Fibroblast of lung (primary cell): ENCODE data around the gene S1PR1. TPM values are rescaled to one million over a fixed set of nuclear protein-coding genes. Genes with fewer than 3 reads are reported as not detected.

ENCODE experiments used
- DNase-seq, 2 donors: peaks; one replicate each; pipeline versions ENCODE4 v3.0.0 to v3.0.0-alpha.2; 2010; ENCODE audit warnings: low read depth in 2 of 2
- H2AFZ ChIP-seq: 2 replicates; pipeline ENCODE4 v1.5.1; 2012; ENCODE audit warnings: low read length, control low read depth, inconsistent platforms
- H3K27ac ChIP-seq: 2 replicates; pipeline ENCODE4 v1.5.1; 2011; ENCODE audit warnings: low read length, control low read depth; ENCODE audit not compliant: insufficient read depth
- H3K27me3 ChIP-seq: 2 replicates; pipeline ENCODE4 v1.5.1; 2011; ENCODE audit warnings: mild to moderate bottlenecking, low read length; ENCODE audit not compliant: control insufficient read depth, insufficient read depth
- H3K36me3 ChIP-seq: 2 replicates; pipeline ENCODE4 v1.5.1; 2011; ENCODE audit warnings: low read length; ENCODE audit not compliant: control insufficient read depth, insufficient read depth
- H3K4me1 ChIP-seq: 2 replicates; pipeline ENCODE4 v1.5.1; 2011; ENCODE audit warnings: low read length; ENCODE audit not compliant: control insufficient read depth, insufficient read depth; ENCODE audit errors: extremely low read depth
- H3K4me2 ChIP-seq: 2 replicates; pipeline ENCODE4 v1.5.1; 2011; ENCODE audit warnings: low read length, control low read depth; ENCODE audit not compliant: insufficient read depth; ENCODE audit errors: extremely low read depth
- H3K4me3 ChIP-seq, 4 experiments: fragments of 200-600 bp in 1 of 4; sonication (generic) in 1 of 4; replicated peaks in 1 of 4; 2 replicates each; pipeline ENCODE4 v1.5.1; 2011 to 2016; ENCODE audit warnings: low read length in 4 of 4, low read depth in 3 of 4, mild to moderate bottlenecking in 3 of 4, control low read depth in 2 of 4, inconsistent platforms in 1 of 4, mixed read lengths in 1 of 4; ENCODE audit not compliant: insufficient read depth in 1 of 4; ENCODE audit errors: control extremely low read depth in 1 of 4
- H3K79me2 ChIP-seq: 2 replicates; pipeline ENCODE4 v1.5.1; 2012; ENCODE audit warnings: mild to moderate bottlenecking, low read length, inconsistent platforms; ENCODE audit not compliant: control insufficient read depth, insufficient read depth
- H3K9ac ChIP-seq: 2 replicates; pipeline ENCODE4 v1.5.1; 2011; ENCODE audit warnings: mild to moderate bottlenecking, low read length, control low read depth; ENCODE audit not compliant: insufficient read depth
- H3K9me3 ChIP-seq: 2 replicates; pipeline ENCODE4 v1.5.1; 2012; ENCODE audit warnings: low read depth, low read length; ENCODE audit not compliant: control insufficient read depth, insufficient read depth
- H4K20me1 ChIP-seq: 2 replicates; pipeline ENCODE4 v1.5.1; 2011; ENCODE audit warnings: low read length; ENCODE audit not compliant: control insufficient read depth, insufficient read depth; ENCODE audit errors: extremely low read depth
- CTCF ChIP-seq, 2 donors: IDR thresholded peaks in 1 of 2; conservative IDR thresholded peaks in 1 of 2; 1 replicate in 1 of 2; 2 replicates in 1 of 2; pipeline ENCODE4 v1.5.1; 2011 to 2012; ENCODE audit warnings: low read length in 2 of 2, control low read depth in 1 of 2, inconsistent platforms in 1 of 2, low read depth in 1 of 2, mild to moderate bottlenecking in 1 of 2
- EZH2 ChIP-seq: IDR thresholded peaks from 2 replicates; pipeline ENCODE4 v1.5.1; 2012; ENCODE audit warnings: low read length, control low read depth, mild to moderate bottlenecking; ENCODE audit errors: missing control alignments
- polyA plus RNA-seq, 2 donors: library from polyadenylated mRNA; depleted of rRNA in 1 of 2; stranded (reverse) in 1 of 2; unstranded in 1 of 2; fragments of >200 nt; gene quantifications; 2 replicates each; pipeline ENCODE4 v1.2.1, GENCODE V29; 2011 to 2012; ENCODE audit warnings: missing spikeins in 1 of 2
- total RNA-seq: library from RNA; depleted of rRNA; stranded (reverse); fragments of >200 nt; gene quantifications from 2 replicates; pipeline ENCODE4 v1.2.1, GENCODE V29; 2014

Gene S1PR1
- total and polyA plus RNA-seq, 2 donors (not counting 1 experiment from before 2014, with no cell fraction given) = 6.2 to 10.4 TPM

- no peak for DNase-seq
- no peaks in the 10 kb centered on the region for H3K9me3 ChIP-seq
- H3K27me3 ChIP-seq = no peaks in the 10 kb centered on the region
- H3K4me3 ChIP-seq = no peak overlapping the region
- no peak for TF ChIP-seq CTCF (conservative IDR thresholded peaks at IDR 0.05 in 1 of 2, IDR thresholded peaks at IDR 0.05 in 1 of 2; ENCODE audit: low read depth in 1 of 2, low read length in 2 of 2)
- TF ChIP-seq EZH2 = no peak
- H2AFZ ChIP-seq = no peak overlapping the region
- no peak overlapping the region for H3K9ac ChIP-seq
- H4K20me1 ChIP-seq = no peaks in the 10 kb centered on the region
- no peak overlapping the region for H3K4me2 ChIP-seq
- no peaks in the 10 kb centered on the region for H3K79me2 ChIP-seq
- no peak overlapping the region for H3K27ac ChIP-seq
- no peaks in the 10 kb centered on the region for H3K4me1 ChIP-seq
- H3K36me3 ChIP-seq = no peaks in the 10 kb centered on the region
Measured at GRCh38 chr1:101245246-101245927, 8.6 kb downstream of the S1PR1 start.

- Histone ChIP-seq H3K27ac (no peak overlapping the region), H3K4me1 (no peaks in the 10 kb centered on the region), H3K9ac (no peak overlapping the region), H3K27me3 (no peaks in the 10 kb centered on the region), H3K36me3 (no peaks in the 10 kb centered on the region), H2AFZ (no peak overlapping the region), H3K4me2 (no peak overlapping the region), H4K20me1 (no peaks in the 10 kb centered on the region), H3K79me2 (no peaks in the 10 kb centered on the region), H3K9me3 (no peaks in the 10 kb centered on the region), H3K4me3 (no peak overlapping the region)
- TF ChIP-seq EZH2 (no peak), CTCF (conservative IDR thresholded peaks at IDR 0.05 in 1 of 2, IDR thresholded peaks at IDR 0.05 in 1 of 2; ENCODE audit: low read depth in 1 of 2, low read length in 2 of 2) (no peak)
- DNase-seq = no peak
Measured at GRCh38 chr1:101247404-101248287, 10.8 kb downstream of the S1PR1 start.

- no peak overlapping the region for H3K9ac ChIP-seq
Measured at GRCh38 chr1:101250222-101250621, 13.4 kb downstream of the S1PR1 start.

More at GRCh38 chr1:101250222-101250621, 13.4 kb downstream of the S1PR1 start:
- no peak for DNase-seq
- Histone ChIP-seq H3K4me3 (no peak overlapping the region), H3K27ac (no peak overlapping the region), H3K9me3 (no peaks in the 10 kb centered on the region), H3K4me1 (no peaks in the 10 kb centered on the region), H3K79me2 (no peaks in the 10 kb centered on the region), H2AFZ (no peak overlapping the region), H4K20me1 (no peaks in the 10 kb centered on the region), H3K27me3 (no peaks in the 10 kb centered on the region), H3K4me2 (no peak overlapping the region), H3K36me3 (no peaks in the 10 kb centered on the region)
- TF ChIP-seq CTCF (conservative IDR thresholded peaks at IDR 0.05 in 1 of 2, IDR thresholded peaks at IDR 0.05 in 1 of 2; ENCODE audit: low read depth in 1 of 2, low read length in 2 of 2) (no peak), EZH2 (no peak)
